Endothelial cell of umbilical vein (primary cell): ENCODE results near the gene CHID1.

ENCODE experiments used
- FOS ChIP-seq: IDR thresholded peaks from 2 replicates; pipeline ENCODE4 v1.6.1; 2011; ENCODE audit warnings: mild to moderate bottlenecking, low read length, moderate library complexity, borderline replicate concordance; ENCODE audit not compliant: insufficient read depth
- GATA2 ChIP-seq: IDR thresholded peaks from 2 replicates; pipeline ENCODE4 v1.7.0; 2011; ENCODE audit warnings: low read depth, mild to moderate bottlenecking, moderate library complexity, mixed read lengths, low read length; ENCODE audit not compliant: insufficient read length, insufficient read depth
- POLR2A ChIP-seq: IDR thresholded peaks from 2 replicates; pipeline ENCODE4 v1.6.1; 2012; ENCODE audit warnings: low read depth, mild to moderate bottlenecking, control low read depth, low read length
- POLR2AphosphoS5 ChIP-seq: IDR thresholded peaks from 2 replicates; pipeline ENCODE4 v1.6.1; 2012; ENCODE audit warnings: low read depth, mild to moderate bottlenecking, control low read depth, low read length, moderate library complexity; ENCODE audit not compliant: insufficient read depth
- TF ChIP-seq, protein P1 (sequence below), 2 donors: IDR thresholded peaks; 1 replicate in 1 of 2; 2 replicates in 1 of 2; pipeline ENCODE4 v1.5.1; 2011; ENCODE audit warnings: low read length in 2 of 2, mild to moderate bottlenecking in 2 of 2, moderate library complexity in 2 of 2, control low read depth in 1 of 2, inconsistent platforms in 1 of 2, low read depth in 1 of 2; ENCODE audit not compliant: insufficient read depth in 1 of 2; ENCODE audit errors: extremely low read depth in 1 of 2

- TF ChIP-seq GATA2 (no peak), FOS (no peak), POLR2A (no peak), POLR2AphosphoS5 (no peak)
- TF ChIP-seq, protein P1, sequence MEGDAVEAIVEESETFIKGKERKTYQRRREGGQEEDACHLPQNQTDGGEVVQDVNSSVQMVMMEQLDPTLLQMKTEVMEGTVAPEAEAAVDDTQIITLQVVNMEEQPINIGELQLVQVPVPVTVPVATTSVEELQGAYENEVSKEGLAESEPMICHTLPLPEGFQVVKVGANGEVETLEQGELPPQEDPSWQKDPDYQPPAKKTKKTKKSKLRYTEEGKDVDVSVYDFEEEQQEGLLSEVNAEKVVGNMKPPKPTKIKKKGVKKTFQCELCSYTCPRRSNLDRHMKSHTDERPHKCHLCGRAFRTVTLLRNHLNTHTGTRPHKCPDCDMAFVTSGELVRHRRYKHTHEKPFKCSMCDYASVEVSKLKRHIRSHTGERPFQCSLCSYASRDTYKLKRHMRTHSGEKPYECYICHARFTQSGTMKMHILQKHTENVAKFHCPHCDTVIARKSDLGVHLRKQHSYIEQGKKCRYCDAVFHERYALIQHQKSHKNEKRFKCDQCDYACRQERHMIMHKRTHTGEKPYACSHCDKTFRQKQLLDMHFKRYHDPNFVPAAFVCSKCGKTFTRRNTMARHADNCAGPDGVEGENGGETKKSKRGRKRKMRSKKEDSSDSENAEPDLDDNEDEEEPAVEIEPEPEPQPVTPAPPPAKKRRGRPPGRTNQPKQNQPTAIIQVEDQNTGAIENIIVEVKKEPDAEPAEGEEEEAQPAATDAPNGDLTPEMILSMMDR (IDR thresholded peaks at IDR 0.05; ENCODE audit: extremely low read depth in 1 of 2, insufficient read depth in 1 of 2, low read depth in 1 of 2, low read length in 2 of 2) = no peak
Measured at GRCh38 chr11:908273-908672, 2.3 kb downstream of the CHID1 start.
